GM12872 (cell line): ENCODE data around the gene SOX18.

Experiments
- TF ChIP-seq, protein P1 (sequence below): IDR thresholded peaks from 3 replicates; pipeline ENCODE4 v1.5.1; 2011; ENCODE audit warnings: low read depth, mild to moderate bottlenecking, low read length, moderate library complexity; ENCODE audit not compliant: insufficient read depth

SOX18 gene

DNA sequence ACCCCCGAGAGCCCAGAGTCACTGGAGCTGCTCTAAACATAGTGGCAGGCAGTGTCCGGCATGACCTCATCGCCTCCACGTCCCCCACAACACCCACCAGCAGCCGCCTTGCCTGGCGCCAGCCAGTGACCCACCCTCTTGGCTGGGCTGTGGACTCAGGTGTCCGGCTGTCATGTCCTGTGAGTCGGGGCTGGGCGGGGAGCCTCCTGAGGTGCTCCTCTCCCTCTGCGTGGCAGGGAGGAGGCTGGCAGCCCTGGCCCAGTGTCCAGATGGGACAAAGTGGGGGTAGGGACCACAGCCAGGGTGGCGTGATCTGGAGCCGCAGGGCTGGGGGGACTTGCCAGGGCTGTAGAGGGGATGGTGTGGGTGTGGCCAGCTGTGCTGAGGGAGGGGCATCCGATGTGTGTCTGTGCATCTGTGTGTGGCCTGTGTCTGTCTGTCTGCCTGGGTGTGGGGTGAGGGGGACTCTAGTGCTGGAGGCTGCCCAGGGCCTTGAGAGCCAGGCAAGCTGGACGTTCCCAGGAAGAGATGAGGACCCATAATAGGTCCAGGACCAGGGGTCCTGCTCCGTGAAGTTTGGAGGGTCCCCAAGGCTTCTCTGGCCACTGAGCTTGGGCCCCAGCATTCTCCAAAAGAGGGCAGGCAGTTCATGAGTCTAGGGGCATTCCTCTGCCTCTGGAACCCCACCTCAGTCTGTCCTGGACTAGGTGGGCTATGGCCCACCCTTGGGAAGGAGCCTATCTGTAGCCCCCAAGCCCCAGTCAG, 2.3 kb upstream of the SOX18 start:
- TF ChIP-seq, protein P1, sequence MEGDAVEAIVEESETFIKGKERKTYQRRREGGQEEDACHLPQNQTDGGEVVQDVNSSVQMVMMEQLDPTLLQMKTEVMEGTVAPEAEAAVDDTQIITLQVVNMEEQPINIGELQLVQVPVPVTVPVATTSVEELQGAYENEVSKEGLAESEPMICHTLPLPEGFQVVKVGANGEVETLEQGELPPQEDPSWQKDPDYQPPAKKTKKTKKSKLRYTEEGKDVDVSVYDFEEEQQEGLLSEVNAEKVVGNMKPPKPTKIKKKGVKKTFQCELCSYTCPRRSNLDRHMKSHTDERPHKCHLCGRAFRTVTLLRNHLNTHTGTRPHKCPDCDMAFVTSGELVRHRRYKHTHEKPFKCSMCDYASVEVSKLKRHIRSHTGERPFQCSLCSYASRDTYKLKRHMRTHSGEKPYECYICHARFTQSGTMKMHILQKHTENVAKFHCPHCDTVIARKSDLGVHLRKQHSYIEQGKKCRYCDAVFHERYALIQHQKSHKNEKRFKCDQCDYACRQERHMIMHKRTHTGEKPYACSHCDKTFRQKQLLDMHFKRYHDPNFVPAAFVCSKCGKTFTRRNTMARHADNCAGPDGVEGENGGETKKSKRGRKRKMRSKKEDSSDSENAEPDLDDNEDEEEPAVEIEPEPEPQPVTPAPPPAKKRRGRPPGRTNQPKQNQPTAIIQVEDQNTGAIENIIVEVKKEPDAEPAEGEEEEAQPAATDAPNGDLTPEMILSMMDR, result no peak

DNA sequence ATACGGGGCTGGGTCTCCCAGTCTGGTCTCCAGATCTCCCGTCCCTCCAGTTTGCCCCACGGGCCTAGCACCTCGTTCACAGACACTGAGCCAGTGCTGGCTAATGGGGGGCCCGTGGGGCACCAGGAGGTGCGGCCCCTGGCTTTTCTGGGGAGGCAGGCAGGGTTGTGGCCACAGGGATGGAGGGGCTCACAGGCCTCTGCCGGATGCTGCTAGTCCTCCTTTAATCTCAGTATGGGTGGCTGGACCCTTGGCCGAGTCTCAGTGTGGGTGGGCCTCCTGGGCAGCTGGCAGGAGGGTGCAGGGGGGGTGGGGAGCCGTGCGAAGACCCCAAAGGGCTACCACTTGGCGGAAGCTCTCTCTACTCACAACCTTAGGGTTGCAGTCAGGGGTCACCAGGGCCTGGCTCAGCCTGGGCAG, 1.6 kb upstream of the SOX18 start:
- TF ChIP-seq, protein P1, result no peak

DNA sequence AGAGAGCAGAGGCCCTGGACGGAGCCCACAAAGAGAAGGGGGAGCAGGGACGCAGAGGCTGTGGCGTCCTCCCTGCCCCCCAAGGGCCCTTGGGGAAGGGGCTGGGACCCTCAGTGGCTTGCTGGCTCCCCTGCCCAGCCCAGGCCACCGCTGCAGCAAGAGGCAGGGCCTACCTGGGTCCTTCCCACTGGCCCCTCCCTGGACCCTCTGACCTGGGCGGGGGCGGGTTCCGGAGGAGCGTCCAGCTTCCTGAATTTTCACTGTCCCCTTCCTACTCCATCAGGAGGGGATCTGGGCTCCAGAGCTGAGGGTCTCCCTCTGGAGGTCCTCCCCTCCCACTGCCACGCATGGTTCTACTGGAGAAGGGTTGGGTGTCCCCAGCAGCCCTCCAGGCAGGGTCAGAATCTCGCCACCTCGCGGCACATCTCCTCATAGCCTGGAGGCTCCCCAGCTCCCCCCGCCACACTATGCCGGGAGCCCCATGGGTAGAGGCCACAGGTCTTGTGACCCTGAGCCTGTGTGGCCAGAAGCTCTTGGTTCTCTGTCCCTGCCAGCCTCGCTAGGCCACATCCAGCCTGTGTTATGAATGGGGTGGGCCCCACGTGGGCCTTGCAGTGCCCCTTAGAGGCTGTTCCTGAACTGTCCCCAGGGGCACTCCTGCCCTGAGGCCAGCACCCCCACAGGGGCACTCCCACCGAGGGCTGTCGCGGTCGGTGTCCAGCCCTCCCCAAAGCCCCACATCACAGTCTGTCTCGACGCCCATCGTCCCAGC, 1.0 kb upstream of the SOX18 start:
- TF ChIP-seq, protein P1, result no peak

DNA sequence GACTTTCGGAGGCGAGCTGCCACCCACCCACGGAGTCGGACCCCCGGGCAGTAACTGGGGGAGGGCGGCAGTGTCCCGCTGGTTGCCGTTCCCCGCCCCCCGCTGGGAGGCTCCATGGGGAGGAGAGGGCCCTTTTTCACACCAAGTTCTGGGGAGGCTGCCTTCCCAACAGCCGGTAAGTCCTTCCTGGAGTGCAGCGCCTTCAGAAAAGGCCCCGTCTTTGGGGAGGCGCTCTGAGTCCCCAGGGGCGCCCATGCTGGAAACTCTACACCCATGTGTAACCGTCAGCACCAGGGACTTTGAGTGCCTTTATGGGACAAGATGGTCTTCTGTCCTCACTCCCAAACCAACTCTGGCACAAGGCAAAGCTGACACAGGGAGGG, 430 bp upstream of the SOX18 start:
- TF ChIP-seq, protein P1, result no peak

DNA sequence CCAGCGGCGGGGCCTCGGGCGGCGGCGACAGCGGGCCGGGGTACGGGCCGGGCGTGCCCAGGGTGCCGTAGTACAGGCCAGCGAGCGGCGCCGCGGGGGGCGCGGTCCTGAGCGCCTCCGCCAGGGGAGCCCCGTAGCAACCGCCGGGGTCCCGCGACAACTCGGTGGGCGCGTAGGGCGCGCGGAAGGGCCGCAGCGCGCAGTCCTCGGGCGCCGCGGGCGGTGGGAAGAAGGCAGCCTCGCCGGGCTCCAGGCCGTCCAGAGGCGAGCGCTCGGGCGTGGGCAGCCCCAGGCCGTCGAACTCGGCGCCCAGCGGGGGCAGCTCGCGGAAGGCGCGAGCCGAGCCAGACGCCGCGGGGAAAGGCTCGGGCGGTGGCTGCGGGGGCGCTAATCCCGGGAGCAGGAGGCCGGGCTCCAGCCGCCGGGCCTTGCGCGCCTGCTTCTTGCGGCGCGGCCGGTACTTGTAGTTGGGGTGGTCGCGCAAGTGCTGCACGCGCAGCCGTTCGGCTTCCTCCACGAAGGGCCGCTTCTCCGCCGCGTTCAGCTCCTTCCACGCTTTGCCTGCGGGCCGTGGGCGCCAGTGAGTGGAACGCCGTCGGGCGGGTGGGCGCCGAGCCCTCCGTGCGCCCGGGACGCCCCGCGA, 916 bp downstream of the SOX18 start:
- TF ChIP-seq, protein P1, result no peak

DNA sequence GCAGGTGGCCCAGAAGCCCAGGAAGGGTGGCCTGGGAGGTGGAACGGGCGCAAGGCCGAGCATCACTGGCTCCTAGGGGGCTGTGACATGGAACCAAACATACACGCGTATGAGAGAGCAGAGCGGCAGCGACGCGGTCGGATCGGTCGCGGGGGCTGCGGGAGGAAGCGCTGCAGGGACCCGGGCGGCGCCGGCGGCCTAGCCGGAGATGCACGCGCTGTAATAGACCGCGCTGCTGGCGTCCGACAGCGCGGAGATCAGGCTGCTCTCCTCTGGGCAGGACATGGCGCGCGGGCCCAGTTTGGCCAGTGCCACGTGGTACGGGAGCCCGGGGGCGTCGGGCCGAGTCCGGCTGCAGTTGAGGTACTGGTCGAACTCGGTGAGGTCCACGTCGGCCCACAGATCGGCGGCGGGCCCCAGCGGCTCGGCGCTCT, 1.5 kb downstream of the SOX18 start:
- TF ChIP-seq, protein P1, result no peak

DNA sequence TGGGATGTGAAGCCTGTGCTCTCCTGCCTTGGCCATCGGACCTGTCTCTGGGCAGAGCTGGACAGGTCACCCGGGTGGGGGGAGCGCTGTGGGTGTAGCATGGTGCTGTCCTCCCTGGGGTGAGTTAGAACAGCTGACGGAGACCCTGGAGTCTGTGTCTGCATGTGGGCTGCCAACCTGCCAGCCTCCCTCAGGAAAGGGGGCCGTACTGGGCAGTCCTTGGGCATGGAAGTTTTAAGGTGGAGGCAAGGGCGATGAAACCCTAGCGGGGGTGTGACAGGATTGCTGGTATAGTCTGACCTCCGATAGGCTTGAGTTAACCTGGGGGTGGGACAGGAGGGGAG, 2.4 kb downstream of the SOX18 start:
- TF ChIP-seq, protein P1, result no peak
